ENCODE measurements around the gene EDAR. TPM values are rescaled to one million over a fixed set of nuclear protein-coding genes. Genes with fewer than 3 reads are reported as not detected.

The EDAR gene
- total RNA-seq, 1 donor from 2014 or later, result not detected

DNA sequence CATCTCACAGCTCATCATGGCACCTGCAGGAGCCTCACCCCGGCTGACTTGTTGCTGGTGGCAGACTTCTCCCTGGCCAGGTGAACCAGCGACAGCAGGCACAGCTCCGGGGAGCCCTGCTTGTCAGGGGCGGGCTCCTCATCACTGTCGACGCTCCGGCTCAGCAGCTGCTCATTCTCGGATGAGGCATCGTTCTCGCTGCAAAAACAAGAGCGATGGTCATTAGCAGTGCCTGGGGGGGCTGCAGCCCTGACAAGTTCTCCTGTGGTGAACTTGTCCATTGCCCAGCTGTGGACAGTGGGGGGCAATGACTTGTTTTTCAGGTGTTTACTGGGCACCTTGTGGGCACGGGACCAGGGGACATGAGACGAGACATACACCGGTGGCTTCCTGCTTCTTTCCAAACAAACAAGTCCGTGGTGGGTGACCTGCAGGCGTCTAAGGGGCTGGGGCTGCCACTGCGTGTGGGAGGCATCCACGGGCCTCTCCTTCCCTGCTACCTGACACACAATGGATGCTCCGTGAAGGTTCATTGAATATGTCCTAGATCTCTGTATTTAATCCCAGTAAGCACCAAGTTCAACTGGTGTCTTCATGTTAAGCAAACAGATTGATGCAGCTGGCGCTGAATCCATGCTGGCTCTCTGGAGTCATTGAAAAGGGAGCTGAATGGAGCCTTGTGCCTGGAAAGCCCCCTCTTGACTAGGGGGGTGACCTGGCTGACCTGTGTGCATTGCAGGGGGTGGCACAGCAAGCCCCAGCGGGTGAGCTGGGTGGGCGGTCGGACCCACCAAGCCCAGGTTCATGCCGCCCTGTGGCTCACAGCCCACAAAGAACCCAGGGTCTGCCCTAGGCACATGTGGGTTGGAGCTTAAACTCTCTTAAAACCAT is 81.0 kb downstream of the EDAR start:
- CTCF ChIA-PET, result no interaction called here
- DNase-seq, result no peak

DNA sequence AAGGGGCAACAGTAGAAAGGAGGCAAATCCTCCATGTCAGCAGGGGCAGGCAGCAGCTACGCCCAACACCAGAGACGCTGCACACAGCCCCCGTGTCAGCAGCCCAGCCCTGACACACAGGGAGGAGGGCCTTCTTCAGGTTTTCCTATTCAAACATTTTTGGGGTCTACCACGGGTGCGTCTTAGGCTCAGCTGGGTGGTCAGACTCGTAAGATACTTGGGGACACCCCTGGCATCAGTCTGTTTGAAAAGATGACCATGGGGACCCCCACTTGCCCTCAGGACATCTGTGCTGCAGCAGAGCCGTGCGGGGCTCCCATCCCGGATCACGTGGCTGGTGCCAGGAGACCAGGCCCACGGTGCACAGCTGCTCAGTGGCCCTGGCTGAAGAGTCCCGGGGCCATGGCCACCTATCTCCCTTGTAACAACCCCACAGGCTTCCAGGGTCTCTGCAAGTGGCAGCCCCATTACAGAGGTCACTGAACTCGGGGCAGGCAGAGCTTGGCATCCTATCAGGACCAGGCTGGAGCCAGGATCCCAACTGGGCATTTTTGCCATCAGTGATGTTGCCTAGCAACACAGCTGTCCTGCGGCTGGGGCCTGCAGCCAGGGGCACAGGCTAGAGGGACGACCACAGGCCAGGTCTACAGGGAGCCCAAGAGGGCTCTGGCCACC is 82.5 kb downstream of the EDAR start:
- Mint-ChIP-seq H3K27me3 (peaks cover 4% of the 10 kb centered on the region), H3K9me3 (no peaks in the 10 kb centered on the region), H3K27ac (no peak overlapping the region), H3K4me1 (no peaks in the 10 kb centered on the region), H3K36me3 (ENCODE audit: low read depth) (no peaks in the 10 kb centered on the region), H3K4me3 (no peak overlapping the region)
- ATAC-seq (ENCODE audit: low read depth), result no peak
- CTCF ChIA-PET, result no interaction called here
- intact Hi-C loops (cut with micrococcal nuclease), result no loop called here
- POLR2A ChIA-PET, result no interaction called here
- TF ChIP-seq, protein P1, sequence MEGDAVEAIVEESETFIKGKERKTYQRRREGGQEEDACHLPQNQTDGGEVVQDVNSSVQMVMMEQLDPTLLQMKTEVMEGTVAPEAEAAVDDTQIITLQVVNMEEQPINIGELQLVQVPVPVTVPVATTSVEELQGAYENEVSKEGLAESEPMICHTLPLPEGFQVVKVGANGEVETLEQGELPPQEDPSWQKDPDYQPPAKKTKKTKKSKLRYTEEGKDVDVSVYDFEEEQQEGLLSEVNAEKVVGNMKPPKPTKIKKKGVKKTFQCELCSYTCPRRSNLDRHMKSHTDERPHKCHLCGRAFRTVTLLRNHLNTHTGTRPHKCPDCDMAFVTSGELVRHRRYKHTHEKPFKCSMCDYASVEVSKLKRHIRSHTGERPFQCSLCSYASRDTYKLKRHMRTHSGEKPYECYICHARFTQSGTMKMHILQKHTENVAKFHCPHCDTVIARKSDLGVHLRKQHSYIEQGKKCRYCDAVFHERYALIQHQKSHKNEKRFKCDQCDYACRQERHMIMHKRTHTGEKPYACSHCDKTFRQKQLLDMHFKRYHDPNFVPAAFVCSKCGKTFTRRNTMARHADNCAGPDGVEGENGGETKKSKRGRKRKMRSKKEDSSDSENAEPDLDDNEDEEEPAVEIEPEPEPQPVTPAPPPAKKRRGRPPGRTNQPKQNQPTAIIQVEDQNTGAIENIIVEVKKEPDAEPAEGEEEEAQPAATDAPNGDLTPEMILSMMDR (IDR thresholded peaks at IDR 0.05), result no peak
- DNase-seq, result no peak

More for the DNA sequence above, 81.0 kb downstream of the EDAR start:
- no peaks in the 10 kb centered on the region for H3K4me1 Mint-ChIP-seq
- POLR2A ChIA-PET, result no interaction called here
- no peak overlapping the region for H3K27ac Mint-ChIP-seq
- peaks cover 1% of the 10 kb centered on the region for H3K27me3 Mint-ChIP-seq
- intact Hi-C loops (cut with micrococcal nuclease), result no loop called here
- no peak overlapping the region for H3K4me3 Mint-ChIP-seq
- TF ChIP-seq, protein P1 (IDR thresholded peaks at IDR 0.05), result no peak
- H3K36me3 Mint-ChIP-seq (ENCODE audit: low read depth), result no peaks in the 10 kb centered on the region
- no peaks in the 10 kb centered on the region for H3K9me3 Mint-ChIP-seq
- ATAC-seq (ENCODE audit: low read depth), result no peak

DNA sequence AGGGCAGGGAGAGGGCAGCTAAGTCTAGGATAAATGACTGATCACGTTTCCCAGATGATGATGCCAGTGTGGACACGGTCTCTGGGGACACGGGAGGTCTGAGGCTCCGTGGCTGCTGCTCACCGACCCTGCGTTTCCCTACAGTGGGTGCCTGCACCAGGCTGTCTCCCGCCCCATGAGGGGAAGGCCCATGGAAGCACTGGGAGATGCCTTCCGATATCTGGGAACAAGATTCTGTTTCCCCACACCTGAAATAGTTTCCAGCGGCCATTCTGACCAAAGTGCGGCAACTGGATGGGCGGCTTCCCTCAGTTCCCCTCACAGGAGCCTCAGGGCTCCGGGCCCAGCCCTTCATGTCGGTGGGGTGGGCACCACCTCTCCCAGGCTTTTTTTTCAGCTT is 83.1 kb downstream of the EDAR start:
- POLR2A ChIA-PET, result no interaction called here
- Mint-ChIP-seq H3K27me3 (peaks cover 4% of the 10 kb centered on the region), H3K36me3 (ENCODE audit: low read depth) (no peaks in the 10 kb centered on the region), H3K4me1 (no peaks in the 10 kb centered on the region), H3K4me3 (no peak overlapping the region), H3K9me3 (peaks cover 6% of the 10 kb centered on the region), H3K27ac (no peak overlapping the region)
- TF ChIP-seq, protein P1 (IDR thresholded peaks at IDR 0.05), result no peak
- intact Hi-C loops (cut with micrococcal nuclease), result no loop called here
- ATAC-seq (ENCODE audit: low read depth), result no peak
- no peak for DNase-seq
- CTCF ChIA-PET, result no interaction called here

DNA sequence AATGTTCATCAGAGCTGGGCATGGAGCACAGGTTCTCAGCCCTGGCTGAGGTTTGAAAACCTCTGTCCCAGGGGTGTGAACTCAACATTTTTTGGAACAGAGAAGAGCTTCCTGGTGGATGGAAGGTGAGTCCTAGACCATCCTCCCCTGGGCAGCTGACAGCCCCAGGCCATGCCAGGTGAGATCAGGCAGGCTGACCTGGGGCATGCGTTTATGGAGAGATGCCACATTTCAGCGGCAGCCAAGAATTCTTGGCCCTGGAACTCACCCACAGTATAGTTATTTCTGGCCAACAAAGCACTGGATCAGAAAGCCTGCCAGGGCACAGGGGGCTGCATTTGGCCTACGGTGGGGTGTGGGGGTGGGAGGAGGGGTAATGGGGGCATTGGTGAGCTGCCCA is 83.8 kb downstream of the EDAR start:
- intact Hi-C loops (cut with micrococcal nuclease), result no loop called here
- TF ChIP-seq, protein P1 (IDR thresholded peaks at IDR 0.05), result no peak
- Mint-ChIP-seq H3K4me3 (no peak overlapping the region), H3K9me3 (peaks cover 11% of the 10 kb centered on the region), H3K36me3 (ENCODE audit: low read depth) (no peaks in the 10 kb centered on the region), H3K27ac (no peak overlapping the region), H3K27me3 (peaks cover 3% of the 10 kb centered on the region), H3K4me1 (no peaks in the 10 kb centered on the region)
- POLR2A ChIA-PET, result no interaction called here
- ATAC-seq (ENCODE audit: low read depth) (no peak), DNase-seq (no peak)
- CTCF ChIA-PET, result no interaction called here

DNA sequence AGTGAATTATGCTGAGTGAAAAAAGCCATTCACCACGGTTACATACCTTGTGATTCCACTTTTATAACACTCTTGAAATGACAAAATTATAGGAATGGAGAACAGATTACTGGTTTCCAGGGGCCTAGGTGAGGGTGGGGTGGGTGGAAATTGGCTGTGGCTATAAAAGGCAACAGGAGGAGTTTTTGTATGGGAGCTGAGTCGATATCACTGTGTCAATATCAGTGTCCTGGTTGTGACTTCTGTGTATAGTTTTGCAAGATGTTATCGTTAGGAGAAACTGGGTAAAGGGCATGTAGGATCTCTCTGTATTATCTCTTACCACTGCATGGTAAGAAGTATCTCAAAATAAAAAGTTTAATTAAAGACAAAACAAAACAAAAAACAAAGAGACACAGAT is 84.3 kb downstream of the EDAR start:
- ATAC-seq (ENCODE audit: low read depth), result no peak
- no peaks in the 10 kb centered on the region for H3K4me1 Mint-ChIP-seq
- intact Hi-C loops (cut with micrococcal nuclease), result no loop called here
- no peak overlapping the region for H3K27ac Mint-ChIP-seq
- H3K9me3 Mint-ChIP-seq, result peaks cover 13% of the 10 kb centered on the region
- CTCF ChIA-PET, result no interaction called here
- no peaks in the 10 kb centered on the region for H3K36me3 Mint-ChIP-seq (ENCODE audit: low read depth)
- POLR2A ChIA-PET, result no interaction called here
- DNase-seq, result no peak
- no peak overlapping the region for H3K4me3 Mint-ChIP-seq
- TF ChIP-seq, protein P1 (IDR thresholded peaks at IDR 0.05), result no peak
- peaks cover 3% of the 10 kb centered on the region for H3K27me3 Mint-ChIP-seq
